ENCODE data around the gene ZNF138. TPM values are rescaled to one million over a fixed set of nuclear protein-coding genes. Genes with fewer than 3 reads are reported as not detected.
"Not testable (repeated sequence)": the region's sequence is repeated elsewhere in the genome, so short reads cannot be mapped to it uniquely, and the experiment has no call there.

The ZNF138 gene
- polyA plus RNA-seq, 1 donor (not counting 4 experiments of a cell fraction or from before 2014, with no cell fraction given) = 6.3 TPM

- no peaks in the 10 kb centered on the region for H3K9me3 ChIP-seq (ENCODE audit: control insufficient read depth, low read depth, low read length)
- H3K9ac ChIP-seq (ENCODE audit: control insufficient read depth, extremely low read depth, insufficient read depth, low read length) = no peak overlapping the region
- no peak overlapping the region for H3K27ac ChIP-seq (ENCODE audit: control insufficient read depth, insufficient read depth, low read length)
- no peaks in the 10 kb centered on the region for H3K27me3 ChIP-seq (ENCODE audit: control insufficient read depth, extremely low read depth, insufficient read depth, low read length)
- TF ChIP-seq, protein P1, sequence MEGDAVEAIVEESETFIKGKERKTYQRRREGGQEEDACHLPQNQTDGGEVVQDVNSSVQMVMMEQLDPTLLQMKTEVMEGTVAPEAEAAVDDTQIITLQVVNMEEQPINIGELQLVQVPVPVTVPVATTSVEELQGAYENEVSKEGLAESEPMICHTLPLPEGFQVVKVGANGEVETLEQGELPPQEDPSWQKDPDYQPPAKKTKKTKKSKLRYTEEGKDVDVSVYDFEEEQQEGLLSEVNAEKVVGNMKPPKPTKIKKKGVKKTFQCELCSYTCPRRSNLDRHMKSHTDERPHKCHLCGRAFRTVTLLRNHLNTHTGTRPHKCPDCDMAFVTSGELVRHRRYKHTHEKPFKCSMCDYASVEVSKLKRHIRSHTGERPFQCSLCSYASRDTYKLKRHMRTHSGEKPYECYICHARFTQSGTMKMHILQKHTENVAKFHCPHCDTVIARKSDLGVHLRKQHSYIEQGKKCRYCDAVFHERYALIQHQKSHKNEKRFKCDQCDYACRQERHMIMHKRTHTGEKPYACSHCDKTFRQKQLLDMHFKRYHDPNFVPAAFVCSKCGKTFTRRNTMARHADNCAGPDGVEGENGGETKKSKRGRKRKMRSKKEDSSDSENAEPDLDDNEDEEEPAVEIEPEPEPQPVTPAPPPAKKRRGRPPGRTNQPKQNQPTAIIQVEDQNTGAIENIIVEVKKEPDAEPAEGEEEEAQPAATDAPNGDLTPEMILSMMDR (optimal IDR thresholded peaks at IDR 0.05 in 1 of 3, IDR thresholded peaks at IDR 0.05 in 1 of 3, conservative IDR thresholded peaks at IDR 0.05 in 1 of 3; ENCODE audit: extremely low read depth in 1 of 3, insufficient read depth in 2 of 3, low read length in 3 of 3) = no peak
- no peak for TF ChIP-seq EZH2 (IDR thresholded peaks at IDR 0.05; ENCODE audit: low read length)
- H3K4me2 ChIP-seq (ENCODE audit: control insufficient read depth, extremely low read depth, insufficient read depth, low read depth, low read length) = no peak overlapping the region
- no peaks in the 10 kb centered on the region for H3K4me1 ChIP-seq (ENCODE audit: control insufficient read depth, extremely low read depth, insufficient read depth, low read length)
- no peaks in the 10 kb centered on the region for H4K20me1 ChIP-seq (ENCODE audit: control insufficient read depth, extremely low read depth, insufficient read depth, low read length)
- no peaks in the 10 kb centered on the region for H3K9me1 ChIP-seq (ENCODE audit: control insufficient read depth, extremely low read depth, insufficient read depth, low read length)
- H3K79me2 ChIP-seq (ENCODE audit: control insufficient read depth, insufficient read depth, low read length) = no peaks in the 10 kb centered on the region
- FAIRE-seq (no peak), DNase-seq (ENCODE audit: low read depth, low spot score) (no peak)
- dilution Hi-C loops (cut with MboI; ENCODE audit: extremely low pct_ligation_motif_present, low sequenced_read_pairs) = no loop called here
- H3K4me3 ChIP-seq (ENCODE audit: control insufficient read depth in 2 of 3, extremely low read depth in 1 of 3, insufficient read depth in 2 of 3, low read depth in 1 of 3, low read length in 3 of 3) = no peak overlapping the region
- H2AFZ ChIP-seq (ENCODE audit: control insufficient read depth, low read length) = no peak overlapping the region
- H3K36me3 ChIP-seq (ENCODE audit: control insufficient read depth in 2 of 2, extremely low read depth in 1 of 2, insufficient read depth in 2 of 2, low read length in 2 of 2) = no peaks in the 10 kb centered on the region
Measured at GRCh38 chr7:64834989-64835388, 40.8 kb downstream of the ZNF138 start.

GRCh38 chr7:64835856-64836255 lies 41.6 kb downstream of the ZNF138 start:
- H3K4me1 ChIP-seq (ENCODE audit: control insufficient read depth, extremely low read depth, insufficient read depth, low read length); dilution Hi-C loops (cut with MboI; ENCODE audit: extremely low pct_ligation_motif_present, low sequenced_read_pairs); H3K4me3 ChIP-seq (ENCODE audit: control insufficient read depth in 2 of 3, extremely low read depth in 1 of 3, insufficient read depth in 2 of 3, low read depth in 1 of 3, low read length in 3 of 3); H3K9ac ChIP-seq (ENCODE audit: control insufficient read depth, extremely low read depth, insufficient read depth, low read length); H3K9me1 ChIP-seq (ENCODE audit: control insufficient read depth, extremely low read depth, insufficient read depth, low read length); H3K79me2 ChIP-seq (ENCODE audit: control insufficient read depth, insufficient read depth, low read length); H2AFZ ChIP-seq (ENCODE audit: control insufficient read depth, low read length); H3K36me3 ChIP-seq (ENCODE audit: control insufficient read depth in 2 of 2, extremely low read depth in 1 of 2, insufficient read depth in 2 of 2, low read length in 2 of 2); H4K20me1 ChIP-seq (ENCODE audit: control insufficient read depth, extremely low read depth, insufficient read depth, low read length); H3K9me3 ChIP-seq (ENCODE audit: control insufficient read depth, low read depth, low read length); H3K4me2 ChIP-seq (ENCODE audit: control insufficient read depth, extremely low read depth, insufficient read depth, low read depth, low read length); DNase-seq (ENCODE audit: low read depth, low spot score); H3K27me3 ChIP-seq (ENCODE audit: control insufficient read depth, extremely low read depth, insufficient read depth, low read length); H3K27ac ChIP-seq (ENCODE audit: control insufficient read depth, insufficient read depth, low read length): not testable (repeated sequence)
- FAIRE-seq = peak; percentile 58

DNA sequence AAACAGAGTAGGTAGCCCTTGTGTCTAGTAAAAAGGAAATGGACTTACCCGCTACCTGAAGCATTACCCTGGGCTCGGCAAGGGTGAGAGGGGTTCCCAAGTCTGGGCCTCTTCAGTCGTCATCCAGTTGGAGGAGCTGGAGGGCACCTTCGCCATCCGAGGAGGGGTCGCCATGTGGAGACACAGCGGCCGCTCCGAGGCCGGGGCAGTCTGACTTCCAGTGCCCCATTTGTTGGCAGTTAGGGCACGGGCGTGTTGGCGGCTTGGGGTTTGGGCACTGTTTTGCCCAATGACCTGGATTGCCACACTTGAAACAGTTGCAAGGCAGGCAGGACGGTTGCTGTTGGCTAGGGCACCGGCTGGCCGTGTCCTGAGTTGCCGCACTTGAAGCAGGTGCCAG lies 43.8 kb downstream of the ZNF138 start:
- FAIRE-seq; H3K79me2 ChIP-seq (ENCODE audit: control insufficient read depth, insufficient read depth, low read length); H4K20me1 ChIP-seq (ENCODE audit: control insufficient read depth, extremely low read depth, insufficient read depth, low read length); H3K4me2 ChIP-seq (ENCODE audit: control insufficient read depth, extremely low read depth, insufficient read depth, low read depth, low read length); H3K9me3 ChIP-seq (ENCODE audit: control insufficient read depth, low read depth, low read length); DNase-seq (ENCODE audit: low read depth, low spot score); dilution Hi-C loops (cut with MboI; ENCODE audit: extremely low pct_ligation_motif_present, low sequenced_read_pairs); H3K27me3 ChIP-seq (ENCODE audit: control insufficient read depth, extremely low read depth, insufficient read depth, low read length); H3K9me1 ChIP-seq (ENCODE audit: control insufficient read depth, extremely low read depth, insufficient read depth, low read length); H3K9ac ChIP-seq (ENCODE audit: control insufficient read depth, extremely low read depth, insufficient read depth, low read length); H2AFZ ChIP-seq (ENCODE audit: control insufficient read depth, low read length); H3K36me3 ChIP-seq (ENCODE audit: control insufficient read depth in 2 of 2, extremely low read depth in 1 of 2, insufficient read depth in 2 of 2, low read length in 2 of 2); H3K4me3 ChIP-seq (ENCODE audit: control insufficient read depth in 2 of 3, extremely low read depth in 1 of 3, insufficient read depth in 2 of 3, low read depth in 1 of 3, low read length in 3 of 3); H3K27ac ChIP-seq (ENCODE audit: control insufficient read depth, insufficient read depth, low read length); H3K4me1 ChIP-seq (ENCODE audit: control insufficient read depth, extremely low read depth, insufficient read depth, low read length): not testable (repeated sequence)

Data from keratinocyte (primary cell).